Endothelial cell (in vitro differentiated cells): ENCODE data around the gene CFAP221. TPM values are rescaled to one million over a fixed set of nuclear protein-coding genes. Genes with fewer than 3 reads are reported as not detected.
A peak's percentile ranks its signal among the peaks of the same experiment; 100 is the strongest.

Source experiments
- DNase-seq: peaks from one replicate; pipeline ENCODE4 v3.0.0; 2021; ENCODE audit warnings: low spot score
- H3K27ac Mint-ChIP-seq: one replicate; pipeline ENCODE4 v1.8.0; 2021; ENCODE audit warnings: mixed read lengths, inconsistent platforms; ENCODE audit not compliant: unreplicated experiment
- H3K27me3 Mint-ChIP-seq: one replicate; pipeline ENCODE4 v1.8.0; 2021; ENCODE audit warnings: mild to moderate bottlenecking, moderate library complexity, mixed read lengths, inconsistent platforms; ENCODE audit not compliant: unreplicated experiment
- H3K36me3 Mint-ChIP-seq: one replicate; pipeline ENCODE4 v1.8.0; 2021; ENCODE audit warnings: mild to moderate bottlenecking, low read depth, mixed read lengths, inconsistent platforms; ENCODE audit not compliant: unreplicated experiment
- H3K4me1 Mint-ChIP-seq: one replicate; pipeline ENCODE4 v1.8.0; 2021; ENCODE audit warnings: mild to moderate bottlenecking, mixed read lengths, inconsistent platforms; ENCODE audit not compliant: unreplicated experiment
- H3K4me3 Mint-ChIP-seq: one replicate; pipeline ENCODE4 v1.8.0; 2021; ENCODE audit warnings: mild to moderate bottlenecking, mixed read lengths, inconsistent platforms; ENCODE audit not compliant: unreplicated experiment
- H3K9me3 Mint-ChIP-seq: one replicate; pipeline ENCODE4 v1.8.0; 2021; ENCODE audit warnings: mixed read lengths, inconsistent platforms; ENCODE audit not compliant: unreplicated experiment
- total RNA-seq: library from RNA; stranded (reverse); fragmentation: NEBNext Ultra II Directional; extraction: Animal tissue kit (Norgen Biotek cat#: 25700); gene quantifications from one replicate; pipeline ENCODE4 v1.2.1, GENCODE V29; 2021; ENCODE audit not compliant: unreplicated experiment
- TF ChIP-seq, protein P1 (sequence below): fragments of 200-600 bp; sonication (generic); IDR thresholded peaks from one replicate; pipeline ENCODE4 v1.5.0; 2021; ENCODE audit warnings: antibody characterized with exemption; ENCODE audit not compliant: unreplicated experiment

The CFAP221 gene
- total RNA-seq, 1 donor from 2014 or later, result 1.1 TPM

DNA sequence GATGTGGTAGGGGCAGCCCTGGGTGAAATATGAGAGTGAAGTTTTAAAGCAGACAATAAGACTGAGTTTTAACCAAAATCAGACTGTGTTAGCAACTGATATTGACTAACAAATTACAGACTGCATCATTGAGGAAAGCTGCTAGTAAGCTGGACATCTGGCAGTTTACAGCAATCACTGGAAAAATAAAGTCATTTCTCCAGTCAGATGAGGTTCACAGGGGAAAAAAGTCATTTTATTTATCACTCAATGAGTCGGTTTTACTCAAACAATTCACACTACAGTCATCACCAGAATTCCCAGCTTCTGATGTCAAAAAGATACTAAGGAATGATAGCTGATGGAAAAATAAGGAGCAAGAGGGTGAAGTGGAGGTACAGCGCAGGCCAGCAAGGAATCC, 124.3 kb downstream of the CFAP221 start:
- Mint-ChIP-seq H3K27ac (no peak overlapping the region), H3K27me3 (no peaks in the 10 kb centered on the region), H3K4me1 (peaks cover 32% of the 10 kb centered on the region), H3K9me3 (no peaks in the 10 kb centered on the region), H3K36me3 (peaks cover 10% of the 10 kb centered on the region), H3K4me3 (no peak overlapping the region)
- no peak for DNase-seq
- TF ChIP-seq, protein P1, sequence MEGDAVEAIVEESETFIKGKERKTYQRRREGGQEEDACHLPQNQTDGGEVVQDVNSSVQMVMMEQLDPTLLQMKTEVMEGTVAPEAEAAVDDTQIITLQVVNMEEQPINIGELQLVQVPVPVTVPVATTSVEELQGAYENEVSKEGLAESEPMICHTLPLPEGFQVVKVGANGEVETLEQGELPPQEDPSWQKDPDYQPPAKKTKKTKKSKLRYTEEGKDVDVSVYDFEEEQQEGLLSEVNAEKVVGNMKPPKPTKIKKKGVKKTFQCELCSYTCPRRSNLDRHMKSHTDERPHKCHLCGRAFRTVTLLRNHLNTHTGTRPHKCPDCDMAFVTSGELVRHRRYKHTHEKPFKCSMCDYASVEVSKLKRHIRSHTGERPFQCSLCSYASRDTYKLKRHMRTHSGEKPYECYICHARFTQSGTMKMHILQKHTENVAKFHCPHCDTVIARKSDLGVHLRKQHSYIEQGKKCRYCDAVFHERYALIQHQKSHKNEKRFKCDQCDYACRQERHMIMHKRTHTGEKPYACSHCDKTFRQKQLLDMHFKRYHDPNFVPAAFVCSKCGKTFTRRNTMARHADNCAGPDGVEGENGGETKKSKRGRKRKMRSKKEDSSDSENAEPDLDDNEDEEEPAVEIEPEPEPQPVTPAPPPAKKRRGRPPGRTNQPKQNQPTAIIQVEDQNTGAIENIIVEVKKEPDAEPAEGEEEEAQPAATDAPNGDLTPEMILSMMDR, result no peak

DNA sequence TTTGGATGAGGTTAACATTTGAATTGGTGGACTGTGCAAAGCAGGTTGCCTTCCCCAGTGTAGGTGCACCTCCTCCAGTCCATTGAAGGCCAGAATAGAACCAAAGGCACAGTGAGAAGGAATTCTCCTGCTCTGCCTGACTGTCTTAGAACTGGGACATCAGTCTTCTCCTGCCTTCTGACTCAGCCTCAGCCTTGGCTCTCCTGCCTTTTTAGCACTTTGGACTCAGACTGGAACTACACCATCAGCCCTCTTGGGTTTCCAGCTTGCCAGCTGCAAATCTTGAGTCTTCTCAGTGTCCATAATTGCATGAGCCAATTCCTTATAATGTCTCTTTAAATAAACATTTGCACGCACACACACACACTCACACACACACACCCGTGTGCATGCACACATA, 126.8 kb downstream of the CFAP221 start:
- TF ChIP-seq, protein P1, result no peak
- peaks cover 32% of the 10 kb centered on the region for H3K4me1 Mint-ChIP-seq
- H3K9me3 Mint-ChIP-seq, result no peaks in the 10 kb centered on the region
- H3K36me3 Mint-ChIP-seq, result no peaks in the 10 kb centered on the region
- peaks cover 3% of the 10 kb centered on the region for H3K27me3 Mint-ChIP-seq
- DNase-seq, result no peak
- H3K27ac Mint-ChIP-seq, result peak overlapping the region; percentile 90
- peak overlapping the region; percentile 38 for H3K4me3 Mint-ChIP-seq

DNA sequence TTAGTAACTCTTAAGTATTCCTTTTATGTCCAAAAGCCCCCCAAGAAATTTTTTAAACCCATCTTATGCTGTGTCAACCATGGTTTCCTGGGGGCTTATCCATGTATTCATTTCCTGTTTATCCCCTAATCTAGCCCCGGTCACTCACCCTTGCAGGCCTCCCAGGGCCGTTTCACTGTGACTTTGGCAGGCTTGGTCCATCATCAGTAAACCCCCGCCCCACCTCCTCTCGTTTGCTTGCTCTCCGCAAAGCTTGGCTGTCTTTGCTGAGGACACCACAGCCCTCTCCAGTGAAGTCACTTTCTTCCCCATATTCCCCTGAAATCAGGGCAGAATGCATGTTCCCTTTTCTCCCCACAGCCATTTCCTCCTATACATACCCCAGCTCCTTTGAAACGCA, 127.5 kb downstream of the CFAP221 start:
- no peak overlapping the region for H3K27ac Mint-ChIP-seq
- peak; percentile 44 for DNase-seq
- peaks cover 3% of the 10 kb centered on the region for H3K27me3 Mint-ChIP-seq
- no peaks in the 10 kb centered on the region for H3K9me3 Mint-ChIP-seq
- H3K36me3 Mint-ChIP-seq, result no peaks in the 10 kb centered on the region
- TF ChIP-seq, protein P1, result no peak
- H3K4me1 Mint-ChIP-seq, result peaks cover 27% of the 10 kb centered on the region
- H3K4me3 Mint-ChIP-seq, result no peak overlapping the region

- DNase-seq, result peak; percentile 25
- Mint-ChIP-seq H3K27ac (no peak overlapping the region), H3K4me1 (peaks cover 25% of the 10 kb centered on the region), H3K36me3 (no peaks in the 10 kb centered on the region), H3K4me3 (no peak overlapping the region), H3K9me3 (no peaks in the 10 kb centered on the region), H3K27me3 (peaks cover 3% of the 10 kb centered on the region)
- TF ChIP-seq, protein P1, result no peak
Observed at GRCh38 chr2:119672161-119672862, 128.1 kb downstream of the CFAP221 start.

DNA sequence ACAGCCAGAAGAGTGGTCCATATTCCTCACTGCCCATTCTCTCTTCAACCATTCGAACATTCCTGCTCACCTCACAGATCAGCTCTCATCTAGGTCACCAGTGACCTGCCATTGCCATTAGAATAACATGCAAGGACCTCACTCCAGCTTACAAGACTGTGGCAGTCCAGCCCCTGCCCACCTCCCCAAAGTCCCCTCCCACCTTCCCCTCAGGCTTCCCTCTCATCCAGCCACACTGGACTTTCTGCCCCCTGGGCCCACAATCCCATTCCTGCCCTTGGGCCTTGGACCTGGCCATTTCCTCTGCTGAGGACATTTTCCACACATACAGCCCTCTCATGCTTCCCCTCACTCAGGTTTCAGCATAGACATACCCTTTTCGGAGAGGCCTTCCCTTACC, 129.5 kb downstream of the CFAP221 start:
- H3K4me3 Mint-ChIP-seq, result no peak overlapping the region
- H3K27me3 Mint-ChIP-seq, result peaks cover 3% of the 10 kb centered on the region
- H3K36me3 Mint-ChIP-seq, result no peaks in the 10 kb centered on the region
- TF ChIP-seq, protein P1, result no peak
- peaks cover 26% of the 10 kb centered on the region for H3K4me1 Mint-ChIP-seq
- H3K9me3 Mint-ChIP-seq, result no peaks in the 10 kb centered on the region
- no peak overlapping the region for H3K27ac Mint-ChIP-seq
- no peak for DNase-seq
